Transverse colon (tissue), 4 donors: Measurements from ENCODE around the gene DMAC1.

Experiments used
- CTCF ChIP-seq, 5 experiments: fragments of 200-600 bp in 3 of 5; fragments of 450-650 bp in 2 of 5; sonication (generic) in 3 of 5; IDR thresholded peaks; 1 replicate in 2 of 5; 2 replicates in 3 of 5; pipeline ENCODE4 v1.5.1; 2016 to 2017; ENCODE audit warnings: antibody characterized with exemption in 5 of 5, inconsistent platforms in 3 of 5, mild to moderate bottlenecking in 2 of 5, moderate library complexity in 1 of 5
- POLR2AphosphoS5 ChIP-seq, 3 donors: sonication (generic); formaldehyde crosslinking; IDR thresholded peaks; one replicate each; pipeline ENCODE4 v1.6.1; 2016; ENCODE audit warnings: antibody characterized with exemption in 3 of 3

GRCh38 chr9:7762600-7762999 is 37.0 kb downstream of the DMAC1 start:
- TF ChIP-seq POLR2AphosphoS5 (IDR thresholded peaks at IDR 0.05) (no peak), CTCF (IDR thresholded peaks at IDR 0.05) (no peak)
